ENCODE data around the gene MMS19. TPM values are rescaled to one million over a fixed set of nuclear protein-coding genes. Genes with fewer than 3 reads are reported as not detected.

MMS19 gene
- total RNA-seq, 4 donors from 2014 or later, result 64.7 to 85.7 (median 75.2) TPM

GRCh38 chr10:97509120-97509680 is 11.0 kb upstream of the MMS19 start:
- no peak for DNase-seq
- Histone ChIP-seq H3K27me3 (no peaks in the 10 kb centered on the region), H3K4me1 (peaks cover 0 to 17% of the 10 kb centered on the region in 2 donors), H3K27ac (no peak overlapping the region), H3K9me3 (no peaks in the 10 kb centered on the region), H3K4me3 (replicated peaks in 1 of 3) (no peak overlapping the region), H3K36me3 (no peaks in the 10 kb centered on the region)
- TF ChIP-seq POLR2A (IDR thresholded peaks at IDR 0.05) (no peak), CTCF (IDR thresholded peaks at IDR 0.05) (no peak)
- intact Hi-C loops (cut with DNase I), result no loop called here
- 94 to 95% methylated on average over 8 of the region's 8 CpGs for WGBS, 2 donors

DNA sequence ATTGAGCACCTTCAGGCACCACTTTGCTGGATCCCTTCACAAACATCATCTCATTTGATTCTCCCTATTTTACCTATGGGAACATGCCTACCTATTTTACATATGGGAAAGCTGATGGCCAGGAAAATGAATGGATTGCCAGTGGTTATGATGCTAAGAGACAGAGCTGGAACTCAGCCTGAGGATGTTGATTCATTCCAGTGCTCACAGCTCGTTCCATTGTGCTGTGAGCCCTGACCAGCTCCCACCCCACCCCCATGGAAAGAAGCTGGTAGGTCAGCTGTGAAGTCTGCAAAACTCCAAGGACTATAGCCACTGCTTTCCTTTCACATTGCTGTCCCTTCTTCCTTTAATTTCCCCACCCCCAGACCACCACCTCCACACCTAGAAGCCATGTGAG is 10.1 kb upstream of the MMS19 start:
- no peak for TF ChIP-seq CTCF (IDR thresholded peaks at IDR 0.05)

GRCh38 chr10:97506199-97506991 is 8.2 kb upstream of the MMS19 start:
- intact Hi-C loops (cut with DNase I), result no loop called here
- Histone ChIP-seq H3K4me3 (replicated peaks in 1 of 3) (no peak overlapping the region), H3K27ac (no peak overlapping the region), H3K36me3 (no peaks in the 10 kb centered on the region), H3K9me3 (no peaks in the 10 kb centered on the region), H3K27me3 (no peaks in the 10 kb centered on the region), H3K4me1 (peaks cover 0 to 30% of the 10 kb centered on the region in 2 donors)
- 68 to 73% methylated on average over 3 of the region's 3 CpGs for WGBS, 2 donors
- TF ChIP-seq CTCF (IDR thresholded peaks at IDR 0.05) (no peak), POLR2A (IDR thresholded peaks at IDR 0.05) (no peak)
- DNase-seq, result no peak

More for the DNA sequence above, 10.1 kb upstream of the MMS19 start:
- H3K36me3 ChIP-seq, result no peaks in the 10 kb centered on the region
- peak; percentile 69 to 75 for DNase-seq
- intact Hi-C loops (cut with DNase I), result no loop called here
- peaks cover 0 to 19% of the 10 kb centered on the region in 2 donors for H3K4me1 ChIP-seq
- 11 to 15% methylated on average over 1 of the region's 1 CpG for WGBS, 2 donors
- no peaks in the 10 kb centered on the region for H3K9me3 ChIP-seq
- H3K27me3 ChIP-seq, result no peaks in the 10 kb centered on the region
- H3K27ac ChIP-seq, result no peak overlapping the region
- no peak overlapping the region for H3K4me3 ChIP-seq (replicated peaks in 1 of 3)

DNA sequence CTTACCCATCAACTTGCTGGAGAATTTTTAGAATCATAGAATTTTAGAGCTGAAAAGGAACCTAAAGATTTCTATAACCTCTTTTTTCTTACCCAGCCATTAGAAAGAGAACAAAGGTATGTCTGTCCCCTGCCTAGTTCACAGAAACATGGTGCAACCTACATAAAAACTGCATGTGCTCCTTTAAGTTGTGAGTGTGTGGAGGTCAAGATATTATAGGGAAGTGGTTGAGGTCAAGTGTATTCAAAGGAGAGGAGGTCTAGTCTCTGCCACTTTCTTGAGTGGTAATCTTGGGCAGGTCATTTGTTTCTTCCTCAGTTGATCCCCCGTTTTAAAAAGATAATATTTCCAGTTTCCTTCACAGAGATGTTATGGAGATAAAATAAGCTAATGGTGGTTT is 6.9 kb upstream of the MMS19 start:
- intact Hi-C loops (cut with DNase I), result no loop called here
- DNase-seq, result no peak
- H3K9me3 ChIP-seq, result no peaks in the 10 kb centered on the region
- no peaks in the 10 kb centered on the region for H3K36me3 ChIP-seq
- peaks cover 1 to 40% of the 10 kb centered on the region in 2 donors for H3K4me1 ChIP-seq
- H3K27me3 ChIP-seq, result no peaks in the 10 kb centered on the region
- no peak overlapping the region for H3K4me3 ChIP-seq (replicated peaks in 1 of 3)
- TF ChIP-seq POLR2A (IDR thresholded peaks at IDR 0.05) (no peak), CTCF (IDR thresholded peaks at IDR 0.05) (no peak)
- H3K27ac ChIP-seq, result no peak overlapping the region
- 86 to 89% methylated on average over 1 of the region's 1 CpG for WGBS, 2 donors

GRCh38 chr10:97503406-97503805 is 5.2 kb upstream of the MMS19 start:
- intact Hi-C loops (cut with DNase I), result no loop called here
- 81 to 88% methylated on average over 1 to 3 of the region's 3 CpGs for WGBS, 2 donors
- H3K27ac ChIP-seq, result peak overlapping the region in 1 of 3 donors; percentile 12
- DNase-seq, result peak; percentile 29 to 36
- no peaks in the 10 kb centered on the region for H3K27me3 ChIP-seq
- H3K4me1 ChIP-seq, result peaks cover 6 to 40% of the 10 kb centered on the region in 2 donors
- no peaks in the 10 kb centered on the region for H3K36me3 ChIP-seq
- H3K9me3 ChIP-seq, result no peaks in the 10 kb centered on the region
- no peak for TF ChIP-seq CTCF (IDR thresholded peaks at IDR 0.05)
- no peak overlapping the region for H3K4me3 ChIP-seq (replicated peaks in 1 of 3)

Measured in thyroid gland (tissue), 4 donors.